SKM-1 treated with dmso at 0.1 percent for 144 hours (cell line): ENCODE data around the gene XK.

Experiments used
- DNase-seq: peaks from one replicate; lab custom pipeline; 2025; ENCODE audit not compliant: unreplicated experiment; lab: John Stamatoyannopoulos, UW

The XK gene

DNA sequence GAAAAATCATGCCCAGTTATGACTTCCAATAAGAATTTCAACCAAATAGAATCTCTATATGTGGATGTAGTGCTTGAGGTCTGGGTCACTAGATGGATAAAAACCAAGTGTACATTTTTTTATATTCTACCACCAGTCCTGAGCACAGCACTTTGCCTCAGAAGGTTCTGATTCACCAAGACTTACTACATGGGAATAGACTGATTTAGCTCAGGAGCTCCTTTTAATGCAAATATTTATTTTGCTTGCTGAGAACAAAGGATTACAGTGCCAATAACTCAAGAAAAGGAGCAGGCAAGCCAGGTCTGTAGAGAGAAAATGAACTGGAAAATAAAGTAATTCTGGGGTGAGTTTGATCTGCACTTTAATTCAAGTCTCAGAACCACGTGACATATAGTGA, 6.4 kb upstream of the XK start:
- DNase-seq: no peak

DNA sequence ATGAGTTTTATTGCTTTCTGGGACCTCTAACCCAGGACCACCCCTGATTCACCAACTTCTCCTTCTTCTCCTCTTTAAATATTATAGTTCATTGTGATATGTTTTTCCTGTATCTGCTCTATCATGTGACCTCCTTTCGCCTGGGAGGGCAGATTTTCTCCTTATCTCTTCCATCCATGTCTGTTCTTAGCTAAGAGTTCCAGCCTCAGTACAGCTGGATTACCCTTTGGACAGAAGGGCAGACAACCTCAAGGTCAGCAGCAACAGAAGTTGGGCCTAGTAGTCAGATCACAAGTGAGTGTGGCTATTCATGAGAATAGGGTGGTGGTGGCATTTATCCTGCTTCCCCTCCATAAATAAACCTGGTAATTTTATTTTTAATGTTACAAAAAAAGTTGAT, 5.7 kb upstream of the XK start:
- no peak for DNase-seq

DNA sequence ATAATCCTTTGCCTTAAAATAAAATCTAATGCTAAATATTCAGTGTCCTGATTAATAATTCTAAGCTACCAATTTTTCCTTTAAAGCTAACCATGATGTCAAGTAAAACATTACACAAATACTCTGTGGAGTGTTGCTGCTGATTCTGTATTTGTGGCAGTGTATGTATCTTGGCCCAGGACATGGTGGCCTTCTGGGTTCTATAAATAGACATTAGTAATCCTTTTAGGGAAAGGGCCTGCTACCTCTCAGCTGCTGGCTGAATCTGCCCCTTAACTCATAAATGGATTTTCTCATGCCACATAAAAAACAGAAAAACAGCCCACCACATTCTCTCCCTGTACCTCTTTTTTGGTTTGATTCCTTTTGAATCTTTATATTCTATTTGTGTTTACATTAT, 1.2 kb upstream of the XK start:
- DNase-seq: no peak

DNA sequence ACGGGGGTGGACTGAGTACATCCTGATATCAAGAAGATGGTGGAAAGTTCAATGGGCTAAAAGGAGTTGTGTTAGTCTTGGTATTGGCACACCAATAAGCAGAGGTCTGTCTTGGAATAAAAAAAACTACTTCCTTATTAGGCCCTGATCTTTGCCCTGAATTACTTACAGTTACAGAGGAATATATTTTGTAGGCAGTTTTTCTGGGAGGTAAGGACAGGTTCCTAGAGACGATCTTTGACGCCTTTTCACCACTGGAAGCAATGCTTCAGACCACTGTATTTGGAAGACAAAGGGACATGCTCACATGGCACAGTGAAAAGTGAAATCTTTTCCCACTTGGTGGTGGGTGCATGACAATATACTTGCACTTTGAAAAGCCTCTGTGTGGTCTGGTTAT, 618 bp upstream of the XK start:
- no peak for DNase-seq

DNA sequence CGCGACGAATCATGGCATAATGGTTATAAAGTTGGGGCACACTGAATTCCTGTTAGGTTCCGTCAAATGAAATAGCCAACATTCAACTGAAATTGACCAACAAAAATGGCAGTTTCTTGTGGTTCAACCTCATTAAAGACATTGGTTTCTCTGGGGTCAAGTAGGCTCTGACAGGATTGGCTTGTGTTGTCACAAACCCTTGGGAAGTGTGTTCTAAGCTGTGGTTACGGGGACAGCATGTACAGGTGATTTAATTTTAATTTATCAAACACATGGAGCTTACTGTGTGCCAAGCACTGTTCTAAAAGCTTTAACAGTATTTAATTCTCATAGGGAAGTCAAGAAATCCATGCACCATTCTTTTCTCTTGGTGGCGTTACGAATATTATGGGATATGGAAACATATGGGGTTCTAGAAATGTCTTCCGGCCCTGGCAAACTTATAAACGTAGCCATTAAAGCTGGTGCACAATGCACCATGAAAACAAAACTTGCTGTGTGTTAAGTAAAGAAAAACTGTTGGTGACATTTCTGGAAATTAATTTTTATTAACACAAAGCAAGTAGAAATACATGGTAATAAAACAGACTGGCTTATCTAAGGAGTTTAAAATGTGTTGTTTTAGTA, 891 bp downstream of the XK start:
- DNase-seq: no peak

DNA sequence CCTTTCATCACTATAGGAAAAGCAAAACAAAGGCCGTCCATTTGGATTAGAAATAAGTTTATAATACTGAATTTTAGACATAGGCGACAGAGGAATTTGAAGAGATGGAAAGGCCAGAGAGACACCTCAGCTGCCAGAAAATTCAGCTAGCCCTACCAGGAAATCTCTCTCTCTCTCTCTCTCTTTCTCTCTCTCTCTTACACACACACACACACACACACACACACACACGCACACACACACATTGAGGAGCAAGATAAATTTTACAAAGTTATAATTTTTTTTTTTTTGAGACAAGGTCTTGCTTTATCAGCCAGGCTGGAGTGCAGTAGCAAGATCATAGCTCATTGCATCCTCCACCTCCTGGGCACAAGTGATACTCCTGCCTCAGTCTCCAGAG, 1.4 kb downstream of the XK start:
- DNase-seq: no peak

DNA sequence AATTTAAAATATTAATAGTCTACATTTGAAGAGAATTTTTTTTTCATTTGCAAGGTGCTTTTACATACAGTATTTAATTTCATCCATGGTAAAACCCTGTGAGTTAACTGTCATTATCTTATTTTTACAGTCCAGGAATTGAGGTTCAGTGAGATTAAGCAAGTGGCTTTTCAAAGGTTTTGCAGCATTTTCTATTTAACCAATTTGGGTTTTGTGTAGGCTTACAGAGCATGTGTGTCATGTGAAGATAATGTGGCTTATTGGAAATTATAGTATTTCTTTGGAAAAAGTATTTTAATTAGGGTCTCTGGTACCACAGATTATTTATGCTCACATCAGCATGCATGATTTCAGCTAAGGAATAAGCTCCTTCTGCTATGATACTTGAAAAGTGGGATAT, 4.5 kb downstream of the XK start:
- DNase-seq: no peak

DNA sequence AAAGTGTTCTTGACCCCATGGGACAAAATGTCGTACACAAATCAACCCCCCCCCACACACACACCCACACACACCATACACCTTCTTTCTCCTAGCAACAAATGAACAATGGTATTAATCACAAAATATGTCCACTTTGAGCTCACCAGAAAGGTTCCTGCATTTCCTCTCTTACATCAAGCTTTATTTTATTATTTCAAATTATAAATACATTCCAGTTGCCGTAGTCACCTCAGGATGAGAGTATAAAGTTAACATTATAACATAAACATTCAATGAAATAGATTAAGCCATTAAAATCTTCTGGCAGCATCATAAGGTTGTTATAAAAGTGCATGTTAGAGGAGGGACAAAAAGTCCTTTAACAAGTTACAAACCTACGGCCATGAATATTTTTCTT, 7.3 kb downstream of the XK start:
- DNase-seq: no peak

DNA sequence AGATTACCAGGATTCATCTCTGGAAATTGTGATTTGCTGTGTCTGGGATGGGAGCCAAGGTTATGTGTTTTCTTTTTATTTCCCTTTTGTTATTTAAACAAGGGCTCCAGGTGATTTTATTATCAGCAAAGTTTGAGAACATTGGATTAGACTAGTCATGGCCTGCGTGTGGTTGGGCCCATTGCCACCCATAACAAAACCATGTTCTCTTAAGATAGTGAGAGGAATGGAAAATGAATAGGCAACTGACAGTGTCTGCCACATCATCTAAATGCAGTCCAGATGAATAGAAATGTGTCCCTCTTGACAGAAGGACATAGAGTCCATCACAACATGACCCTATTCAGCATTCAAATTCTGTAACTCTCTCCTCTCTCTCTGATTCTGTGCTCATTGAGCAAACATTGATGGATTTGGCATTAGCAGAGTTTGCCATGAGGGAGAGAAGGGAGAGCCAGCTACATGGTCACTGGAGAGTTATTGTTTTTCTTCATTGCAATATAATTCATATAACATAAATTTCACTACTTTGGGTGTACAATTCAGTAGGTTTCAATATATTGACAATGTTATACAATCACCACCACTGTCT, 11.7 kb downstream of the XK start:
- no peak for DNase-seq

DNA sequence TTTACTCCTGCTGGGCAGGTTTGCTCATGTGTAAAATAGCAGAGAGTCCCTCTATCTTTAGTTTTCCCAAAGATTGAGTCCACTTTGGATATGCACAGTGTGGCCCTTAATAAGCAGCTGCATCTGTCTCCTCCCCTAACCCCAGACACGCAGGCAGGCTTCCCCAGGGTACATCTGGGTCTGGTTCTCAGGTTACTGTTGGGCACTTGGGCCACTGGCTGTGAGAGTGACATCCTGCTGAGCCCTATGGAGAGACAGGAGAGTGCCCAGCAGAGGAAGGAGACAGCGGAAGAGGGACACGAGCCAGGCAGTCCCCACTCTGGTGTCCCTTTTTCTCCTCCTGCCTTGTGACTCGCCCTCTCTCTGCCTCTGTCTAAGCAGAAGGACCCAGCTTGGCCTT, 16.0 kb downstream of the XK start:
- no peak for DNase-seq

DNA sequence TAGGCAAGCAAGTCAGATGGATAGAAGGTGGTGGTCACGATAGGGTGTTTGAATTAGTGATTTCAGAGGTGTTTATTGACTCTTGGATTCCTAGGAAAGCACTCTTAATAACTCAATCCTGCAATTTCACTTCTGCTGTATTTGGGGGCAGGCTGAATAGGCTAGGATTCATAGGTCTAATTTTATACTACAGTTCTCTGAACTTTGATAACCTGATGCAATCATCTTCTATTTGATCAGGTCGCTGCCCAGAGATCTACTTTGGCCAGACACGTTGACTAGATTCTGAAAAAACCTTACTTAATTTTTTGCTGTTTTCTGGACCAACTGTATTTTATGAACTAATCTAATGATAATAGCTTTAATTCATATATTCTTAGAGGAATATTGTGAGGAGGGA, 26.4 kb downstream of the XK start:
- DNase-seq: no peak

DNA sequence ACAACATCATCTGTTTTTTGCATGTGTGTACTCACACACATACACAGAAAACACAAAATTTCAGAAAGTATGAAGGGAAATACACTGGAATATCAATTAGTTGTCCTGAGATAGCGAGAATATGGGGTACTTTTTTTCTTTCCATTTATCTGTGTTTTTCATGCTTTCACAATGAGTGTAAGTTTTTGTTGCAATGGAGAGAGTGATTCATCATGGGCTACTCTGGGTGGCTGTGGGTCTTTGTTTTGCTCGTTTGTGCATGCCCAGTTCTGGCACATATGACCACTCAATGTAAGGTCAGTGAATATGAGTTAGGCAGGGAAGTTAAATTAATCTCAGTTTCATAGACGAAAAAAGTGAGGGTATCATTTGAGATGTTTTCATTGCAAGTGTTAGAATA, 26.9 kb downstream of the XK start:
- no peak for DNase-seq

DNA sequence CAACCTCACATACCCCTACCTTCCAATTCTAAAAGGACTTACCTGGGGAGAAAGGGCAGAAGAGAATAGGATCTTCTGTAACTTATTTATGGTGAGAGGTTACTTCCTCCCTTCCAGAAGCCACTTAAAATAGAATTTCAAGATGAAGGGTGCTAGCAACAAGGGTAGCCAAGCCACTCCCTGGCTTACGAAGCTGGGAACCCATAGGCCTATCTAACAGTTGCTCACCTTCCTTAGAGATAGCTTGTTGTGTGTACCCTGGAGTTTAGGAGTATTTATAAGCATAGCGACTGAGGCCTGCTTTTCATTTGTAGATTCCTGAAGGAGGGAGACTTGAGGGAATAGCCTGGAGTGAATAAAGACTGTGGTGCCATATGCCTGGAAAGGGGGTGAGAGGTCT, 28.9 kb downstream of the XK start:
- DNase-seq: no peak

DNA sequence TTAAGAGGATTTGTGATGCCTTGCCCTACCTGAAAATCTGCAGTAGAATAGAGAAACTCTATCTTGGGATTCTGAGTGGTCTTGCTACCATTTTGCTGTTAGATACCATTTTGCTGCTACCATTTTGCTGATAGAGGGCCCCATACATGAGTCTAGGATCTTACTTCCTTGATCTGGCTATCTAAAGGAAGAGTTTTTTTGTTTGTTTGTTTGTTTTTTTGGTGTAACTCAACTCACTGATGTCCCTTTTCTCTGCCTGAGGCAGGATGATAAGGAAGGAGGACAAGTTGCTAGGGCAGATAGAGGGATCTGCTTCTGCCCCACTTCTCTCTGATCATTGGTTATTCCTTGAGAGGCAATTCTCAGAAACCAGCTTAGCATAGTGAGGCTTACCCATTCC, 31.0 kb downstream of the XK start:
- no peak for DNase-seq

DNA sequence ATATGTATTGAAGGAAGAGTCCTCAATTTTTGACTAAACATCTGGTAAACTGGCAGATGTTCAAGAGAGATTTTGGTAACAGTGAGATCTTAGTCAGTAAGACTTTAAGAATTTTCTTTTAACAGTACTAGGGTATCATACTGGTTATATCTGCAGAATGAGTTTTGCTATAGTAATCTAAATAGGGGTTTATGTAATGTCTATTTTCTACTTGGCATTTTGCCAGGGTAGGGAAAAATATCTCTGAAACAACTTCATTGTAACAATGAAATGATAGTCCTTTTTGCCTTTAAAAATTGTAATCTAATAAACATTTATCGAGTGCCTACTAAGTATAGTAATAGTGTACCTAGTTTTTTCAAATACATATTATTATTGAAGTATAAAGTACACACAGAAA, 32.1 kb downstream of the XK start:
- DNase-seq: no peak

DNA sequence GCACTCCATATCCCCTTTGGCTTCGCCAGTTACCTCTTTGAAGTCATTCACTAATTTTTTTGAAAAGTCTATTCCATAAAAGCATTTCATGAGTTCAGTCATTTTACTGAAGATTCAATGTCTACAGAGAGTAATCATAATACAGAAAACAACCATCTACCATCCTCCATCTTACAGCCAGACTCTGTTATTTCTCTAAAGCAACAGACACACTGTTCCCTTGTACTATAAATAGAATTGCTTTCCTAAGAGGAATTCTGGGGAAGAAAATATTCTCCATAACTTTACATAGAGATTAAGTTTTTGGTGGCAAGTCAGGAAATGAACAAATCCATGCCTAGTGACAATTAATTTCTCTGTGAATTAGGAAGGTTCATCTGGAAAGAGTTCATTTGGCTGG, 37.0 kb downstream of the XK start:
- no peak for DNase-seq

DNA sequence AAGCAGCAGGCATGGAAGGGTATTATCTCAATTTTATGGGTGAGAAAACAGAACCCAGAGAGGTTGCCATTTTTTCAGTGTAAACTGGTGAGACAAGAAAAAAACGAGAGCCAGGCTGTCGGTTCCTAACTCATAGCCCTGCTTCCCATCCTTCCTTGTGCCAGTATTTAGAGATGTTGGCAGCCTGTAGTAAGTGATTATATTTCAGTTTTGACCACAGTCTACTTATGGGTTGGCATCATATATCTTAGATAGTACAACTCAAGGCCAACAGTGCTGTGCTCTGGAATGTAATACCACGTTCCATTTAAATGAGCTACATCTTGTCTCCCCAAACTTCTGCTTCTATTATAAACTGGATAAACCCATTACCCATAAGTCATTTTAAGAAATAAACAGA, 40.8 kb downstream of the XK start:
- no peak for DNase-seq

DNA sequence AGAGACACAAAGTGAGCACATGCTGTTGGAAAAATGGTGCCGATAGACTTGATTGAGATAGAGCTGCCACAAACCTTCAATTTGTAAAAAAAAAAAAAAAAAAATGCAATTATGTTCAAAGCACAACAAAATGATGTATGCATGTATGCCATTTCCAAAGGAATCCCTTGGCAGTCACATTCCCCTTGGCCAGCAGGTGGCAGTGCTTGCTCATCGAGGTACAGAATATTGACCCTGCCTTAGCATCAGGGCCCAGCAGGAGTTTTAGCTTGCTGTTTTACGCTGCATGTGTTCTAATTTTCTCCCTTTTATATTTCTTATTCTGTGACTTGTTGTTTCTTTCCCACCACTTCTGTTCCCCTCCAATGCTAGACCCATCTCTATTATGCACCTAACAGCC, 59.8 kb downstream of the XK start:
- peak; percentile 36 for DNase-seq

DNA sequence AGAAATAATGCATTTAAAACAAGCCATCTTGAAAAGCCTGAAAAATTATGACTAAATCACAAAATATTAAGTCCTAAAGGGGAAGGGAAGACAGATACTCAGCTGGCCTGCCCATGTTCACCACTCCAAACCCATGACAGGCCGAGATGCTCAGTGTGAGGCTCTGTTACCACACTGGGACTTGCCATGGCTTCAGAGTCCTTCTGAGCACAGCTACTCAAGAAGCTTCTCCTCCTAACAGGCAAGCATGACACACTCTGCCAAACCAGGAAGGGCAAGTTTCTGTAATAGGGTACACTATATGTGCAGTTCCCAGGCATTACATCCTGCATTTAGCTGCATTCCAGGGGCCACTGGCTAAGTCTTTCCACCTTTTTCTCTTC, 60.2 kb downstream of the XK start:
- no peak for DNase-seq

DNA sequence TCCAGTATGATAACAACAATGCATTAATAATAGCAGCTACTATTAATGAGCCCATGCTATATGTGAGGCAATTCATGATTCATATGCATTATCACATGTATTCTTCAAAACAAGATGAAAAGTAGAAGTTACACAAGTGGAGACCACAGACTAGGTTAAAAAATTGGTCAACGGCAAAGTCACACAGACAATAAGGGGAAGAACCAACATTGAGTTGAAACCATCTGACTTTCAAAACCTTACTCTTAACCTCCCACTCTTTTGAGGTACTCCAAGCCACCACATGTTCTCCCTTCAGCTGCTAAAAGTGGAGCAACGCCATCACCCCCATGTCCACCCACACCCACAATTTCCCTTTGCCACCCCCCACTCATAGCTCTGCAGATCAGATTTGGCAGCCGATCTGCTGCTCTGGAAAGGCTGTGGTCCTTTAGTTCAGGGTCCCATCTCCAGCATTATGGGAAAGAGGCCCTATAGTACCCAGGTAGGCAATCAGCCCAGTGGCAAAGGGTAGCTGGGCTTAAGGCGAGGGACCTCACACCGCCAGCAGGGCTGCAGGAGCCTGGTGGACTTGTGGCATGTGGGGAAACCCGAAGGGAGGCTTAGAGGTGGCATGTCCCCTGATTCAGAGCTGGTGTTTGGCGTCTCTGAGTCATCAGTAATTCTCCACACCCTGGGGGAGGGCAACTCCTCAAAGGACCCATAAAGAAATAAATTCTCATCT, 60.8 kb downstream of the XK start:
- DNase-seq: peak; percentile 86

DNA sequence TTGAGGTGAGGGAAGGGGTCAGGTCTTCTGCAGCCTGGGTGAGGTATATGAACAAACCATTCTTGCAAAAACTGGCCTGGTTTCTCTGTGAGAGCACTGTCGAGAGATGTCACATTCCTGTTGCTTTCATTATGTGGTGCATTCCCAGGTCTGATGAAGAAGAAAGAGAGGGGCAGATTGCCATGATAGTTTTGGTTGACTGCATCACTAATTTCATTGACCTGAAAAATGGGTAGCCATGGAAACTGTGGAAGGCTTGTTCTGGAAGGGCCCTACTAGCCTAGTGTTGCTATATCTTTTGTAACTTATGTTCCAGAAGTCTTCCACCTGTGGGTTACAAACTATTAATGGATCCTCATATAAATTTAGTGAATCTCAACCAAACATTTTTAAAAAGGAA, 61.4 kb downstream of the XK start:
- DNase-seq: no peak

DNA sequence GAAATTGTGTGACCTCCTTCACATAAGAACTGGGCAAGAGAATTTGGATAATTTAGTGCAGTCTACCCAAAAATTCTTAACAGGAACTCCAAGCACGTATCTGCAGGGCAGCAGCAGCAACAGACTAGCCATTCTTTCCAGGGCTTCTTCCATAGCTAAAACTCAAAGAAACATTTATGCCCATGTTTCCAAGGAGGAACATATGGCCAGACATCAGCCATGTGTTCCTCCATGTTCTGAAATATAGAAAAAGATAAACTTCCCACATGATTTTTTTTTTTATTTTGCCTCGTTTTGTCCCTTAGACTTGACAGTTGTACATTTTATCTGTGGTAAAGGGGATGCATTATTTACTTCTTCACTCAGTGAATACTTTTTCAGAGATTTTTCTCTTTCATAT, 66.7 kb downstream of the XK start:
- no peak for DNase-seq

DNA sequence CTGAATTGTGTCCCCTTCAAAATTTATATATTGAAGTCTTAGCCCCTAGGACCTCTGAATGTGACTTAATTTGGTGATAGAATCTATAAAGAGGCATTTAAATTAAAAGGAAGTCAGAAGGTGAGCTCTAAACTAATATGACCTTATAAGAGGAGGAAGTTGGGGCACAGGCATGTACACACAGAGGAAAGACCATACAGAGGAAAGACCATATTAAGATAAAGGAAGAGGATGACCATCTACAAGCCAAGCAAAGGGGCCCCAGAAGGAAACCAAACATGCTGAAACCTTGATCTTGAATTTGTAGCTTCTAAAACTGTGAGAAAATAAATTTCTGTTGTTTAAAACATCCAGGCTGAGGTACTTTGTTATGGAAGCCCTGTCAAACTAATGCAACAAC, 67.3 kb downstream of the XK start:
- DNase-seq: peak; percentile 71
